HUES48 (cell line): ENCODE data around the gene MTERF2.
"Not testable (repeated sequence)": the region's sequence is repeated elsewhere in the genome, so short reads cannot be mapped to it uniquely, and the experiment has no call there.

Source experiments
- H3K27ac ChIP-seq: one replicate; pipeline ENCODE4 v1.7.0; 2013; ENCODE audit warnings: low read depth, low read length, inconsistent platforms
- H3K27me3 ChIP-seq: 2 replicates; pipeline ENCODE4 v1.6.1; 2013; ENCODE audit warnings: mild to moderate bottlenecking, low read length; ENCODE audit not compliant: control insufficient read depth, insufficient read depth
- H3K36me3 ChIP-seq: 2 replicates; pipeline ENCODE4 v1.6.1; 2013; ENCODE audit warnings: low read length; ENCODE audit not compliant: control insufficient read depth, insufficient read depth
- H3K4me1 ChIP-seq: 2 replicates; pipeline ENCODE4 v1.6.1; 2013; ENCODE audit warnings: mild to moderate bottlenecking, low read length; ENCODE audit not compliant: control insufficient read depth, insufficient read depth
- H3K4me3 ChIP-seq: 2 replicates; pipeline ENCODE4 v1.5.1; 2013; ENCODE audit warnings: mild to moderate bottlenecking, low read depth, low read length
- H3K9ac ChIP-seq: 2 replicates; pipeline ENCODE4 v1.6.1; 2013; ENCODE audit warnings: mild to moderate bottlenecking, low read depth, low read length, moderate library complexity
- H3K9me3 ChIP-seq: 2 replicates; pipeline ENCODE4 v1.6.1; 2013; ENCODE audit warnings: low read length; ENCODE audit not compliant: control insufficient read depth, insufficient read depth

The MTERF2 gene, protein sequence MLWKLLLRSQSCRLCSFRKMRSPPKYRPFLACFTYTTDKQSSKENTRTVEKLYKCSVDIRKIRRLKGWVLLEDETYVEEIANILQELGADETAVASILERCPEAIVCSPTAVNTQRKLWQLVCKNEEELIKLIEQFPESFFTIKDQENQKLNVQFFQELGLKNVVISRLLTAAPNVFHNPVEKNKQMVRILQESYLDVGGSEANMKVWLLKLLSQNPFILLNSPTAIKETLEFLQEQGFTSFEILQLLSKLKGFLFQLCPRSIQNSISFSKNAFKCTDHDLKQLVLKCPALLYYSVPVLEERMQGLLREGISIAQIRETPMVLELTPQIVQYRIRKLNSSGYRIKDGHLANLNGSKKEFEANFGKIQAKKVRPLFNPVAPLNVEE

GRCh38 chr12:106986625-106987389, at the start of gene MTERF2:
Gene MTERF2 (minus strand): TSS chr12:106987146. CDS start chr12:106978714, 8,432 bp downstream.
- Histone ChIP-seq H3K4me3 (peak within 1 kb of the TSS; percentile 80), H3K9ac (peak within 1 kb of the TSS; percentile 46; the same call in 1 of the 2 replicates), H3K36me3 (peaks cover 4% of the 10 kb centered on the region; the same call in 1 of the 2 replicates), H3K9me3 (no peaks in the 10 kb centered on the region), H3K4me1 (peaks cover 12% of the 10 kb centered on the region), H3K27me3 (no peaks in the 10 kb centered on the region), H3K27ac (peak within 1 kb of the TSS; percentile 31)

- no peak overlapping the region for H3K9ac ChIP-seq
- H3K9me3 ChIP-seq: no peaks in the 10 kb centered on the region
- H3K4me3 ChIP-seq: no peak overlapping the region
- no peaks in the 10 kb centered on the region for H3K36me3 ChIP-seq
- H3K27ac ChIP-seq: no peak overlapping the region
- no peaks in the 10 kb centered on the region for H3K27me3 ChIP-seq
- H3K4me1 ChIP-seq: 0 out of 2 replicates have a peak, but pooled peaks cover 3% of the 10 kb centered on the region
Measured at GRCh38 chr12:107035733-107036132, 48.8 kb upstream of the MTERF2 start.

DNA sequence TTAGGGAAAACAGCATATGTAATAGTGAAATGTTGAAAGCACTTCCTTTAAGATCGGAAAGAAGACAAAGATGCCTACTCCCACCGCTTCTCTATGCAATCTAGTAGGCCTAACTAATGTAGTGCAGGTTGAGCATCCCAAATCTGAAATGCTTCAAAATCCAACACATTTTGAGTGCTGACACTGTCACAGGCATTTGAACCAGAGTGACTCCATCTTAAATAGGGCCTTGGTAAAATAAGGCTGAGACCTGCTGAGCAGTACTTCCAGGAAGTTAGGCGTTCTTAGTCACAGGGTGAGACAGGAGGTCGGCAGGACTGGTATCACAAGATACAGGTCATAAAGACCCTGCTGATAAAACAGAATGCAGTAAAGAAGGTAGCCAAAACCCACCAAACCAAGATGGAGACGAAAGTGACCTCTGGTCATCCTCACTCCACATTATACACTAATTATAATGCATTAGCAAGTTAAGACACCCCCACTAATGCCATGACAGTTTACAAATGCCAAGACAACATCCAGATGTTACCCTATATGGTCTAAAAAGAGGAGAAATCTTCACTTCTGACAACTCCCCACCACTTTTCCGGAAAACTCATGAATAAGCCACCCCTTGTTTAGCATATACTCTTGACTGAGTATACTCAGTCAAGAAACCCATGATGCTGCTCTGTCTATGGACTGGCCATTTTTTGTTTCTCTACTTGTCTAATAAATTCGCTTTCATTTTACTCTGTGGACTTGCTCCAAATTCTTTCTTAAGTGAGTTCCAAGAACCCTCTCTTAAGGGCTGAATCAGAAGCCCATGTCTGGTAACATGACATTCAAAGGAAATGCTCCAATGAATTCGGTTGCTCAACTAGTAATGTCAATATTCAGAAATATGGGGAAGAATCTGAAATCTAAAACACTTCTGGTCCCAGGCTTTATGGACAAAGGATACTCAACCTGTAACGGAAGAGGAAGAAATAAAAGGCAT, 47.1 kb upstream of the MTERF2 start:
- Histone ChIP-seq H3K27me3 (no peaks in the 10 kb centered on the region), H3K36me3 (no peaks in the 10 kb centered on the region), H3K27ac (no peak overlapping the region)

GRCh38 chr12:107032266-107032665, 45.3 kb upstream of the MTERF2 start:
- no peak overlapping the region for H3K27ac ChIP-seq
- no peaks in the 10 kb centered on the region for H3K27me3 ChIP-seq
- H3K4me3 ChIP-seq: no peak overlapping the region
- 0 out of 2 replicates have a peak, but pooled peaks cover 3% of the 10 kb centered on the region for H3K4me1 ChIP-seq
- no peaks in the 10 kb centered on the region for H3K36me3 ChIP-seq
- H3K9ac ChIP-seq: no peak overlapping the region
- no peaks in the 10 kb centered on the region for H3K9me3 ChIP-seq

More for the DNA sequence above, 47.1 kb upstream of the MTERF2 start:
- no peaks in the 10 kb centered on the region for H3K9me3 ChIP-seq
- 0 out of 2 replicates have a peak, but pooled peaks cover 3% of the 10 kb centered on the region for H3K4me1 ChIP-seq
- no peak overlapping the region for H3K4me3 ChIP-seq
- no peak overlapping the region for H3K9ac ChIP-seq

GRCh38 chr12:107031061-107031460, 44.1 kb upstream of the MTERF2 start:
- Histone ChIP-seq H3K9ac (no peak overlapping the region), H3K4me3 (no peak overlapping the region), H3K27me3 (no peaks in the 10 kb centered on the region), H3K36me3 (no peaks in the 10 kb centered on the region), H3K9me3 (no peaks in the 10 kb centered on the region), H3K27ac (no peak overlapping the region), H3K4me1 (0 out of 2 replicates have a peak, but pooled peaks cover 3% of the 10 kb centered on the region)

DNA sequence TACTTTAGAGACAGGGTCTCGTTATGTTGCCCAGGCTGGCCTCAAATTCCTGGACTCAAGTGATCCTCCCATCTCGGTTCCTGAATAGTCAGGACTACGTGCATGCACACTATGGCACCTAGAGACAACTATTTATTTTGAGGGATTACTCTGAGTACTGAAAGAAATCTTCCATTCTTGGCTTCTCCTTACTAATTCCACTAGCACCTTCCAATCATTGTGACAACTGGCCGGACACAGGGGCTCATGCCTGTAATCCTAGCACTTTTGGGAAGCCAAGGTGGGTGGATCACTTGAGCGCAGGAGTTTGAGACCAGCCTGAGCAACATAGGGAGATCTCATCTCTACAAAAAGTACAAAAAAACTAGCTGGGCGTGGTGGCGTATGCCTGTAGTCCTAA, 42.1 kb upstream of the MTERF2 start:
- Histone ChIP-seq H3K9me3 (no peaks in the 10 kb centered on the region), H3K36me3 (no peaks in the 10 kb centered on the region), H3K4me3 (no peak overlapping the region), H3K4me1 (peaks cover 9% of the 10 kb centered on the region), H3K27me3 (no peaks in the 10 kb centered on the region), H3K27ac (no peak overlapping the region), H3K9ac (no peak overlapping the region)

DNA sequence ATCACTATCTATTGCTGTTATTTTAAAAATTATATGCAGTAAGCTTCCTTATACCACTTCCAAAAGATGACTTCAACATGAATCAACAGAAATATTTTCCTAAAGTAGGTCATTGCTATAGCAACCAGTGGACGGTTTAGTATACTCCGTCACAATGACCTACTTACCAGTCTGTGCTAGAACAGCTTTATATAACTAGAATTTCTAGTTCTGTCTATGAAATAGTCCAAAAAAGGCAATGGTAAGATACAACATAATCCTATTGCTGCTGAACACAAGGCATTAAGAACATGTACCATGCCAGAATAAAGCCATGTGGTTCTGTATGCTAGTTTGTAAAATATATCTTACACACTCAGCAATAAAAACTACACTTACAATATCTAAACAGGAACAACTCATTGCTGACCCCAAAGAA, 40.7 kb upstream of the MTERF2 start:
- Histone ChIP-seq H3K27ac (no peak overlapping the region), H3K9me3 (no peaks in the 10 kb centered on the region), H3K36me3 (no peaks in the 10 kb centered on the region), H3K9ac (no peak overlapping the region), H3K4me1 (peaks cover 9% of the 10 kb centered on the region), H3K4me3 (no peak overlapping the region), H3K27me3 (no peaks in the 10 kb centered on the region)

DNA sequence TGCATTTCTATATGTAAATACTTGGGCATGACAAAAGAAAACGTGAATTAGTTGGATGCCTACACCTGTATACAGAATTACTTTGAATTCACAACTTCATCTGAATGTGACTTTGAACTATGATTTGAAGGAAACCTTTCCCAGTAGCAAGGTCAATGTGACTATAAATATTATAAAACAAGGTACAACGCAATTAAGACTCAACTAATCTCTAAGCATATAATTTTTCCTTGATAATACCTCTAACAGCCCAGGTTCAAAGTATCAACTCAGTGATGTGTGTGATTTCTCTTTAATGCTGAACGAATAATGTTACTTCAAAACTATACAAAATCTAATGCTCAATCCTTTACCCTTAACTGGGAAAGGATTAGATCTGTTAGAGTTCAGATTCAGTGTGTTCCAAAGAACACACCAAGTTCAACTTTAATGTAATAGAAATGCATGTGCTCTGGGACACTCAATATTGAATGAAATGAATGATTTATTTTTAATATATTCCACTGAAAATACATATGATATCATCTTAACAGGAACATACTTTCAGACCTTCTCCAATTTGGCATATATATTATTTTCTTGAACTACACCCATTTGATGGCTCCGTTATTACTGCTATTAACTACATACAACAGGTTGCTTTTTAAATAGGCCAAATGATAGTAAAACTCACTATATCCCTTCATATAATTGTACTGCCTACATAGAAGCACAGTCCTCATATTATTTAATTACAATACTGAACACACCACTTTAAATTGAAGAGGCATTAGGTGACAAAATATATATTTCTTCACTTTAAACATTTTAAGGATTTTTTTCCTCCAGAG, 40.1 kb upstream of the MTERF2 start:
- Histone ChIP-seq H3K9me3 (no peaks in the 10 kb centered on the region), H3K4me1 (peaks cover 9% of the 10 kb centered on the region), H3K4me3 (no peak overlapping the region), H3K27ac (no peak overlapping the region), H3K27me3 (no peaks in the 10 kb centered on the region), H3K36me3 (no peaks in the 10 kb centered on the region), H3K9ac (no peak overlapping the region)

- H3K9ac ChIP-seq, H3K36me3 ChIP-seq, H3K27me3 ChIP-seq, H3K4me3 ChIP-seq, H3K27ac ChIP-seq, H3K4me1 ChIP-seq, H3K9me3 ChIP-seq: not testable (repeated sequence)
Measured at GRCh38 chr12:107026356-107026755, 39.4 kb upstream of the MTERF2 start.

- no peaks in the 10 kb centered on the region for H3K27me3 ChIP-seq
- H3K9ac ChIP-seq: no peak overlapping the region
- H3K27ac ChIP-seq: no peak overlapping the region
- no peak overlapping the region for H3K4me3 ChIP-seq
- no peaks in the 10 kb centered on the region for H3K9me3 ChIP-seq
- peaks cover 6% of the 10 kb centered on the region for H3K4me1 ChIP-seq
- 0 out of 2 replicates have a peak, but pooled peaks cover 3% of the 10 kb centered on the region for H3K36me3 ChIP-seq
Measured at GRCh38 chr12:107025671-107026070, 38.7 kb upstream of the MTERF2 start.
